Natural killer cell treated with Interleukin-12 subunit alpha and Interleukin-12 subunit beta and Interleukin-15 and Interleukin-18, amount 100 ng/mL, for 72 hours (primary cell): ENCODE measurements around the gene SIKE1. TPM values are rescaled to one million over a fixed set of nuclear protein-coding genes. Genes with fewer than 3 reads are reported as not detected.
"Not testable (repeated sequence)": the region's sequence is repeated elsewhere in the genome, so short reads cannot be mapped to it uniquely, and the experiment has no call there.

Experiments
- ATAC-seq, 2 donors: fragments of 150-1000 bp; cut with Tn5 transposase in 1 of 2; sonication (Bioruptor Pico), chemical (Tn5 transposase) in 1 of 2; 2 replicates each; pipeline ENCODE4 v1.10.0; 2021
- DNase-seq: peaks from one replicate; pipeline ENCODE4 v3.0.0; 2022; ENCODE audit warnings: low spot score
- H3K27ac Mint-ChIP-seq, 2 donors: 1 replicate in 1 of 2; 2 replicates in 1 of 2; pipeline ENCODE4 v1.8.0; 2022; ENCODE audit warnings: mixed read lengths in 2 of 2, mild to moderate bottlenecking in 1 of 2, moderate library complexity in 1 of 2
- H3K27me3 Mint-ChIP-seq, 2 donors: 1 replicate in 1 of 2; 2 replicates in 1 of 2; pipeline ENCODE4 v1.8.0; 2022; ENCODE audit warnings: mixed read lengths in 2 of 2
- H3K36me3 Mint-ChIP-seq: one replicate; pipeline ENCODE4 v1.8.0; 2022; ENCODE audit warnings: mixed read lengths
- H3K4me1 Mint-ChIP-seq, 2 donors: 1 replicate in 1 of 2; 2 replicates in 1 of 2; pipeline ENCODE4 v1.8.0; 2022; ENCODE audit warnings: low read depth in 2 of 2, mixed read lengths in 2 of 2, mild to moderate bottlenecking in 1 of 2
- H3K4me3 Mint-ChIP-seq: one replicate; pipeline ENCODE4 v1.8.0; 2022; ENCODE audit warnings: mixed read lengths
- H3K9me3 Mint-ChIP-seq: 2 replicates; pipeline ENCODE4 v1.8.0; 2022; ENCODE audit warnings: mixed read lengths
- total RNA-seq, 2 donors: library from RNA; stranded (reverse); gene quantifications; one replicate each; pipeline ENCODE4 v1.2.3, GENCODE V29; 2022

SIKE1 gene
- total RNA-seq, 2 donors from 2014 or later = 72.5 to 74.4 TPM

GRCh38 chr1:114771992-114772391, 8.5 kb downstream of the SIKE1 start:
- H3K27me3 Mint-ChIP-seq = no peaks in the 10 kb centered on the region
- H3K27ac Mint-ChIP-seq = no peak overlapping the region
- DNase-seq = no peak

GRCh38 chr1:114770989-114771388, 9.5 kb downstream of the SIKE1 start:
- no peaks in the 10 kb centered on the region for H3K27me3 Mint-ChIP-seq
- ATAC-seq = no peak
- no peak overlapping the region for H3K4me3 Mint-ChIP-seq
- H3K4me1 Mint-ChIP-seq = no peaks in the 10 kb centered on the region
- no peak for DNase-seq
- H3K36me3 Mint-ChIP-seq = peaks cover 4% of the 10 kb centered on the region
- H3K9me3 Mint-ChIP-seq = no peaks in the 10 kb centered on the region
- no peak overlapping the region for H3K27ac Mint-ChIP-seq

More at GRCh38 chr1:114771992-114772391, 8.5 kb downstream of the SIKE1 start:
- no peak overlapping the region for H3K4me3 Mint-ChIP-seq
- ATAC-seq = no peak
- H3K36me3 Mint-ChIP-seq = peaks cover 4% of the 10 kb centered on the region
- no peaks in the 10 kb centered on the region for H3K4me1 Mint-ChIP-seq
- no peaks in the 10 kb centered on the region for H3K9me3 Mint-ChIP-seq

- DNase-seq = no peak
- no peaks in the 10 kb centered on the region for H3K9me3 Mint-ChIP-seq
- H3K27ac Mint-ChIP-seq = no peak overlapping the region
- no peaks in the 10 kb centered on the region for H3K27me3 Mint-ChIP-seq
- peaks cover 12% of the 10 kb centered on the region for H3K36me3 Mint-ChIP-seq
- no peak for ATAC-seq
- no peaks in the 10 kb centered on the region for H3K4me1 Mint-ChIP-seq
- no peak overlapping the region for H3K4me3 Mint-ChIP-seq
Observed at GRCh38 chr1:114764689-114765088, 15.8 kb downstream of the SIKE1 start.

GRCh38 chr1:114758256-114758832, 22.1 kb downstream of the SIKE1 start:
- peaks cover 18% of the 10 kb centered on the region for H3K36me3 Mint-ChIP-seq
- peak overlapping the region; percentile 98 to 100 for H3K27ac Mint-ChIP-seq
- H3K9me3 Mint-ChIP-seq = peaks cover 3% of the 10 kb centered on the region
- peak overlapping the region; percentile 91 for H3K4me3 Mint-ChIP-seq
- no peaks in the 10 kb centered on the region for H3K27me3 Mint-ChIP-seq
- no peak for ATAC-seq
- peaks cover 42 to 43% of the 10 kb centered on the region in 2 donors for H3K4me1 Mint-ChIP-seq
- DNase-seq = no peak

GRCh38 chr1:114757455-114758255, 22.8 kb downstream of the SIKE1 start, which contains the start of gene CSDE1:
Gene CSDE1, minus strand, starts transcription at chr1:114757984. Its CDS starts 18,094 bp downstream, at chr1:114739890.
- Mint-ChIP-seq H3K27ac (peak within 1 kb of the TSS; percentile 98 to 100), H3K9me3 (peaks cover 3% of the 10 kb centered on the region), H3K4me1 (peaks cover 43% of the 10 kb centered on the region in 2 donors), H3K36me3 (peaks cover 13% of the 10 kb centered on the region), H3K27me3 (no peaks in the 10 kb centered on the region), H3K4me3 (peak within 1 kb of the TSS; percentile 91)
- DNase-seq (peak; percentile 97), ATAC-seq (peak; percentile 94 to 95)

- peaks cover 49 to 50% of the 10 kb centered on the region in 2 donors for H3K4me1 Mint-ChIP-seq
- DNase-seq = no peak
- H3K27ac Mint-ChIP-seq = peak overlapping the region; percentile 98 to 100
- peak overlapping the region; percentile 91 for H3K4me3 Mint-ChIP-seq
- peaks cover 3% of the 10 kb centered on the region for H3K9me3 Mint-ChIP-seq
- ATAC-seq = peak in 1 of 2 donors; percentile 31
- peaks cover 13% of the 10 kb centered on the region for H3K36me3 Mint-ChIP-seq
- H3K27me3 Mint-ChIP-seq = no peaks in the 10 kb centered on the region
Observed at GRCh38 chr1:114756949-114757454, 23.5 kb downstream of the SIKE1 start.

GRCh38 chr1:114756009-114756892, 24.2 kb downstream of the SIKE1 start:
- Mint-ChIP-seq H3K27ac (peak overlapping the region; percentile 98 to 100), H3K9me3 (peaks cover 3% of the 10 kb centered on the region), H3K4me1 (peaks cover 57% of the 10 kb centered on the region in 2 donors), H3K27me3 (no peaks in the 10 kb centered on the region), H3K36me3 (peaks cover 13% of the 10 kb centered on the region), H3K4me3 (peak overlapping the region; percentile 91)
- ATAC-seq (peak; percentile 8 to 13), DNase-seq (no peak)

- peaks cover 3% of the 10 kb centered on the region for H3K9me3 Mint-ChIP-seq
- peak overlapping the region; percentile 98 to 100 for H3K27ac Mint-ChIP-seq
- H3K36me3 Mint-ChIP-seq = peaks cover 13% of the 10 kb centered on the region
- H3K27me3 Mint-ChIP-seq = no peaks in the 10 kb centered on the region
- H3K4me1 Mint-ChIP-seq = peaks cover 61 to 66% of the 10 kb centered on the region in 2 donors
- ATAC-seq (no peak), DNase-seq (no peak)
- peak overlapping the region; percentile 91 for H3K4me3 Mint-ChIP-seq
Observed at GRCh38 chr1:114755006-114755931, 25.2 kb downstream of the SIKE1 start.

- H3K27ac Mint-ChIP-seq = peak overlapping the region in 1 of 2 donors; percentile 38
- peaks cover 20% of the 10 kb centered on the region for H3K36me3 Mint-ChIP-seq
- ATAC-seq, H3K9me3 Mint-ChIP-seq, DNase-seq, H3K27me3 Mint-ChIP-seq: not testable (repeated sequence)
- H3K4me1 Mint-ChIP-seq = peaks cover 74 to 79% of the 10 kb centered on the region in 2 donors
- peak overlapping the region; percentile 91 for H3K4me3 Mint-ChIP-seq
Observed at GRCh38 chr1:114753702-114754101, 26.8 kb downstream of the SIKE1 start.

- Mint-ChIP-seq H3K36me3 (peaks cover 21% of the 10 kb centered on the region), H3K27me3 (no peaks in the 10 kb centered on the region), H3K9me3 (no peaks in the 10 kb centered on the region), H3K27ac (no peak overlapping the region), H3K4me1 (peaks cover 74 to 79% of the 10 kb centered on the region in 2 donors), H3K4me3 (no peak overlapping the region)
- no peak for ATAC-seq
- no peak for DNase-seq
Observed at GRCh38 chr1:114753143-114753542, 27.3 kb downstream of the SIKE1 start.

- ATAC-seq = no peak
- Mint-ChIP-seq H3K9me3 (no peaks in the 10 kb centered on the region), H3K27ac (no peak overlapping the region), H3K4me3 (no peak overlapping the region), H3K36me3 (peaks cover 29% of the 10 kb centered on the region), H3K4me1 (peaks cover 74 to 84% of the 10 kb centered on the region in 2 donors), H3K27me3 (no peaks in the 10 kb centered on the region)
- DNase-seq = no peak
Observed at GRCh38 chr1:114750780-114751179, 29.7 kb downstream of the SIKE1 start.

GRCh38 chr1:114749835-114750234, 30.6 kb downstream of the SIKE1 start:
- no peak for DNase-seq
- peaks cover 69 to 82% of the 10 kb centered on the region in 2 donors for H3K4me1 Mint-ChIP-seq
- H3K4me3 Mint-ChIP-seq = no peak overlapping the region
- no peaks in the 10 kb centered on the region for H3K27me3 Mint-ChIP-seq
- H3K27ac Mint-ChIP-seq = no peak overlapping the region
- no peak for ATAC-seq
- H3K9me3 Mint-ChIP-seq = no peaks in the 10 kb centered on the region
- peaks cover 31% of the 10 kb centered on the region for H3K36me3 Mint-ChIP-seq
